NCI-H526 (cell line): ENCODE results near the gene CST3.
"Not testable (repeated sequence)": the region's sequence is repeated elsewhere in the genome, so short reads cannot be mapped to it uniquely, and the experiment has no call there.

ENCODE experiments used
- DNase-seq, 2 experiments: peaks; one replicate each; lab custom pipeline; 2025; lab: John Stamatoyannopoulos, UW

The CST3 gene

GRCh38 chr20:23662276-23662870 is 24.6 kb upstream of the CST3 start:
- no peak for DNase-seq

DNA sequence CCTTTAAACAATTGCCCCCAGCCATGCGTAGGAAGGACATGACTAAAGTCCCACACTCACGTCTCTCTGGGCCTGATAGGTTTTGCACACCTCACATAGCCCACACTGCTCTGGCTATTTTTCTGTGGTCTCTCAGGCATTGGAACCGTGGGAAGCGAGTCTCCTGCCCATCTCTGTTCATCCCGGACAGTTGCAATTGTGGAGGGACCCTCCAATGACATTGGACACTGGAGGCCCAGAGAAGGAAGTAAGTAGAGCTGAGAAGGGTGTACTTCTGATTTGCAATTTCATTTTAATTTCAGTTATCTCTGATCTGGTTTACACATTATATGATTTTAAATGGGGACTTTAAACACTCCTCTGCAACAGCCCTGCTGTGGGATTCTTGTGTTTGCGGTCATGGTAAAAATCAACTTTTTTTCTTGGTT is 23.3 kb upstream of the CST3 start:
- no peak for DNase-seq

- no peak for DNase-seq
These were observed 22.5 kb upstream of the CST3 start for GRCh38 chr20:23659989-23660837.

DNA sequence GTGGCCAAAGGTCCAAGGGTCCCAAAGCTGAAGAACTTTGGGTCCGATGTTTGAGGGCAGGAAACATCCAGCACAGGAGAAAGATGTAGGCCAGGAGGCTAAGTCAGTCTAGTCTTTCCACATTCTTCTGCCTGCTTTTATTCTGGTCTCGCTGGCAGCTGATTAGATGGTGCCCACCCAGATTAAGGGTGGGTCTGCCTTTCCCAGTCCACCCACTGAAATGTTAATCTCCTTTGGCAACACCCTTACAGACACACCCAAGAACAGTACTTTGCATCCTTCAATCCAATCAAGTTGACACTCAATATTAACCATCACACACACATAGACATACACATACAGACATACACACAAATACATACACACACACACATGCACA is 21.8 kb upstream of the CST3 start:
- not testable (repeated sequence) for DNase-seq

DNA sequence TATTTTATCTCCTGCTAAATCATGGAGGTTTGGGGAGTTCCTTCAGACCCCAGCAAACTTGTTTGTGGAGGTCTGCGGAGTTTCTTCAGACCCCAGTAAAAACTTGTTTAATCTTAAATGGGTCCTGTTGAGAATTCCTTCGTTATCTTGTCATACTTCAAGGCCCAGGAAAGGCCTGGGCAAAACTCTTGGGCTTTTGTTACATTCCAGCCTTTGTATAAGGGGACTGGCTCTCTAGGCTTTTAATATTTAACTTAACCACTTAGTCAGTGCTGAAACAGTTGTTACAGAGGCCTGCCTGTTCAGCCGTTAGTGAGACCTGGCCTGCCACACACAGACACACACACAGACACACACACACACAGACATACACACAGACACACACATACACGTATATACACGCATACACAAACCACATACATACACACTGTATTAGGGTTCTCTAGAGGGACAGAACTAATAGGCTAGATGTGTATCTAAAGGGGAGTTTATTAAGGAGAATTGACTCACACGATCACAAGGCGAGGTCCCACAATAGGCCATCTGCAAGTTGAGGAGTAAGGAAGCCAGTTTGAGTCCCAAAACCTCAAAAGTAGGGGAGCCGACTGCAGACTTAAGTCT is 21.3 kb upstream of the CST3 start:
- DNase-seq, result no peak

DNA sequence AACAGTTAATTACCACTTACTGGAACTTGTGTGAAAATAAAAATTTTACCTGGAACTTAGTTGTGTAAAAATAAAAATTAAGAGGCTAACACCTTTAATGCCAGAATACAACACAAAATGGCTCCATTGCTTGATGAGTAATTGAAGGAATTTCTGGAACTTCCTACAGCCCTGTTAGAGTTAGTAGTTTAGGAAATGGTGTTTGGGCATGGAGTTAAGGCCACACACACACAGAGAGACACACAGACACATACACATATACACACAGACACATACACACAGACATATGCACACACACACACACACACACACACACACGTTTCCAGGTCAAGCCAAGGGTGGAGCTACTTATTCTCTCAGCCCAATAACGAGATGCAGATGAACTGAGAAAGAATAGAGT is 20.6 kb upstream of the CST3 start:
- DNase-seq, result no peak

GRCh38 chr20:23657202-23657601 is 19.4 kb upstream of the CST3 start:
- DNase-seq, result no peak

DNA sequence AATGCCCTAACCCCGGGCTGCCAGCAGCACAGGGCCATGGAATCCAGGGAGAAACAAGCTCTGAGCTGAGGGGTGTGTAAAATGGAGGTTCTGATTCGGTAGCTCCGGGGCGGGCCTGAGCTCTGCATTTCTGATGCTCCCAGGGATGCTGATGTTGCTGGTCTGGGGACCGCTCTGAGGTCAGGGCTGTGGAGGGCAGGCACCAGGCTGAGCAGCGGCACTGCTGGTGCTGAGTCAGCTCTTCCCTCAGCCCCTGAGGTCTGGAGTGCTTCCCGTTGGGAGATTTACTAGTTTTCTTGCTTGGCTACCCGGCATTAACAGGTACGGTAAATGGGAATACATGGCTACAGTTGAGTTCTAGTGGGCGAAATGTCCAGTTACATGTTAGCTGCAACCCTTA is 18.6 kb upstream of the CST3 start:
- DNase-seq, result no peak

GRCh38 chr20:23655491-23656211 is 17.9 kb upstream of the CST3 start:
- DNase-seq, result no peak

GRCh38 chr20:23654717-23655116 is 17.0 kb upstream of the CST3 start:
- no peak for DNase-seq

- no peak for DNase-seq
These were observed 16.2 kb upstream of the CST3 start for GRCh38 chr20:23654000-23654399.

DNA sequence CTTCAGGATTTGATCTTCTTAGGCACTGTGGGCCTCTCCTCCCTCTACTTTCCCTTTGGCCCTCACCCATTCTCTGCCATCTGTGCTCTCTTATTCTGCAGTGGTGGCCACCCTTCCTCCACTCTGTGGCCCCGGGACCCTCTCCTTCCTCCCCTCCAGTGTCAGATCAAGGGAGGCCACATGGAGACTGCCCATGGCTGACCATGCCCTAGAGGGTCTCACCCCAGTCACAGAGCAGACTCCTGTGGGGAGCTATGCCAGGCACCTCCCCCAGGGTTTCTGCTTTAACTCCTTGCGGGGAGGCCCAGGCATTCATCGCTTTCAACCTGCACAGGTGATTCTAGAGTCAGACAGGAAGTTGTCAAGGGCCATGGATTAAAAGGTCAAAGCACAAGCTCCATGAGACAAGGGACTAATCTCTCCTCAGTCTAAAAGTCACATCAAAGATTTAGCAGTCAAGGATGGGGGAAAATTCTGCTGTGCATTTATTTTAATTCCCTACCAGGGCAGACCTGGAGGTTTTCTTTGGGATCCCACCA is 15.7 kb upstream of the CST3 start:
- no peak for DNase-seq

GRCh38 chr20:23652926-23653325 is 15.2 kb upstream of the CST3 start:
- no peak for DNase-seq

- no peak for DNase-seq
These were observed 14.6 kb upstream of the CST3 start for GRCh38 chr20:23652371-23652770.

GRCh38 chr20:23651117-23651516 is 13.4 kb upstream of the CST3 start:
- no peak for DNase-seq

DNA sequence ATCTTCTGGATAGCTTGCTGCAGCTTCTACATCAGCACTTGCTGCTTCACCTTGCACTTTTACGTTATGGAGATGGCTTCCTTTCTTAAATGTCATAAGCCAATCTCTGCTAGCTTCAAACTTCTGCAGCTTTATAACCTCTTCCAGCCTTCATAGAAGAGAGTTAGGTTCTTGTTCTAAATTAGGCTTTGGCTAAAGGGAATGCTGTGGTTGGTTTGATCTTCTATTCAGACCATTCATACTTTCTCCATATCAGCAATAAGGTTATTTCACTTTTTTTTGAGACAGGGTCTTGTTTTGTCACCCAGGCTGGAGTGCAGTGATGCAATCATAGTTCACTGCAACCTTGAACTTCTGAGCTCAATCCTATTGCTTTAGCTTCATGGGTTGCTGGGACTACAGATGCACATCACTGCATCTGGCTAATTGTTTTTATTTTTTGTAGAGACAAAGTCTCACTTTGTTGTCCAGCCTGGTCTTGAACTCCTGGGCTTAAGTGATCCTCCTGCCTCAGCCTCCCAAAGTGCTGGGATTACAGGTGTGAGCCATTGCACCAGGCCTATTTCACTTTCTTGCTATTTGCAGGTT is 12.2 kb upstream of the CST3 start:
- DNase-seq, result no peak

DNA sequence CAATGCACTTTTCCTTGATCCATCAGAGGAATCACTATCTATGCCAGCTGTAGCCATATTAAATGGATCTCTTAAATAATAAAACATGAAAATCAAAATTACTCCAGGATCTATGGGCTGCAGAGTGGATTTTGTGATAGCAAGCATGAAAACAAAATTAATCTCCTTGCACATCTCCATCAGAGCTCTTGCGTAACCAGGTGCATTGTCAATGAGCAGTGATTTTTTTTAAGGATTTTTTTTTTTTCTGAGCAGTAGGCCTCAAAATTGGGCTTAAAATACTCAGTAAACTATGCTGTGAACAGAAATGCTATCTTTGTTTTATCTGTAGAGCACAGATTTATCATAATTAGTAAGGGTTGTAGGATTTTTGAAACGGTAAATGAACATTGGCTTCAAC is 11.5 kb upstream of the CST3 start:
- DNase-seq, result no peak

- no peak for DNase-seq
These were observed 9.6 kb upstream of the CST3 start for GRCh38 chr20:23647346-23647745.

GRCh38 chr20:23646106-23646873 is 8.5 kb upstream of the CST3 start:
- DNase-seq, result no peak

- no peak for DNase-seq
These were observed 7.8 kb upstream of the CST3 start for GRCh38 chr20:23645575-23645974.

GRCh38 chr20:23644164-23644563 is 6.4 kb upstream of the CST3 start:
- DNase-seq, result no peak
